Measurements from ENCODE around the gene CHEK2. TPM values are rescaled to one million over a fixed set of nuclear protein-coding genes. Genes with fewer than 3 reads are reported as not detected.
A peak's percentile ranks its signal among the peaks of the same experiment; 100 is the strongest.

Gene CHEK2
- total and polyA plus RNA-seq, 2 of the 4 experiments (the other 2 are of a cell fraction) = 9.9 to 16.1 TPM

DNA sequence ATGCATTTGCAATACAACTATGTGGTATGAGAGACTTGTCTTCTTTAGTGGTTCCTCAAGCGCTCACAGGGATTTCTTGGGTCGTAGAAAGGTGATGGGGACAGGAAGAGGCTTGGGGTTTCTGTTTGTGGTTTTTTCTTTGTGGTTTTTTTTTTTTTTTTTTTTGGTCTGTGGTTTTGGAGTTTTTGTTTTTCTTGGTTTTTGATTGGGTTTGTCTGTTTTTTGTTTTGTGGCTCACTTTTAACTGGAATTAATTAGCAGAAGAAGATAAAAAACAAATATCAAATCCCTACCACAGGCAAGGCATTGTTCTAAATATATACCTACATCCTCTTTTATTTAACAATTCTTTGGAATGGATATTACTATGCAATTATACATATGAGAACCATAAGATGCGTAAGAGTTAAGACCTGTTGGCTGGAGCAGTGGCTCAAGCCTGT, 67.5 kb downstream of the CHEK2 start:
- TF ChIP-seq MAZ (IDR thresholded peaks at IDR 0.05; ENCODE audit: borderline replicate concordance, low read depth, low read length) (no peak), CEBPB (IDR thresholded peaks at IDR 0.05; ENCODE audit: low read depth, low read length) (no peak), FOS (IDR thresholded peaks at IDR 0.05; ENCODE audit: low read depth, low read length) (no peak), SMC3 (IDR thresholded peaks at IDR 0.05; ENCODE audit: low read depth, low read length) (no peak), RAD21 (IDR thresholded peaks at IDR 0.05; ENCODE audit: low read length) (no peak), NFE2L2 (IDR thresholded peaks at IDR 0.05; ENCODE audit: low read depth, low read length) (no peak), RCOR1 (IDR thresholded peaks at IDR 0.05; ENCODE audit: insufficient replicate concordance, low read length) (no peak), MXI1 (IDR thresholded peaks at IDR 0.05; ENCODE audit: borderline replicate concordance, low read depth, low read length) (no peak), RFX5 (IDR thresholded peaks at IDR 0.05; ENCODE audit: low read depth, low read length) (no peak), MAFK (IDR thresholded peaks at IDR 0.05; ENCODE audit: low read depth, low read length) (no peak), BHLHE40 (IDR thresholded peaks at IDR 0.05; ENCODE audit: low read depth, low read length) (no peak), CHD1 (IDR thresholded peaks at IDR 0.05; ENCODE audit: low read depth, low read length) (no peak), POLR2A (IDR thresholded peaks at IDR 0.05; ENCODE audit: low read depth, low read length) (no peak)
- TF ChIP-seq, protein P1, sequence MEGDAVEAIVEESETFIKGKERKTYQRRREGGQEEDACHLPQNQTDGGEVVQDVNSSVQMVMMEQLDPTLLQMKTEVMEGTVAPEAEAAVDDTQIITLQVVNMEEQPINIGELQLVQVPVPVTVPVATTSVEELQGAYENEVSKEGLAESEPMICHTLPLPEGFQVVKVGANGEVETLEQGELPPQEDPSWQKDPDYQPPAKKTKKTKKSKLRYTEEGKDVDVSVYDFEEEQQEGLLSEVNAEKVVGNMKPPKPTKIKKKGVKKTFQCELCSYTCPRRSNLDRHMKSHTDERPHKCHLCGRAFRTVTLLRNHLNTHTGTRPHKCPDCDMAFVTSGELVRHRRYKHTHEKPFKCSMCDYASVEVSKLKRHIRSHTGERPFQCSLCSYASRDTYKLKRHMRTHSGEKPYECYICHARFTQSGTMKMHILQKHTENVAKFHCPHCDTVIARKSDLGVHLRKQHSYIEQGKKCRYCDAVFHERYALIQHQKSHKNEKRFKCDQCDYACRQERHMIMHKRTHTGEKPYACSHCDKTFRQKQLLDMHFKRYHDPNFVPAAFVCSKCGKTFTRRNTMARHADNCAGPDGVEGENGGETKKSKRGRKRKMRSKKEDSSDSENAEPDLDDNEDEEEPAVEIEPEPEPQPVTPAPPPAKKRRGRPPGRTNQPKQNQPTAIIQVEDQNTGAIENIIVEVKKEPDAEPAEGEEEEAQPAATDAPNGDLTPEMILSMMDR (conservative IDR thresholded peaks at IDR 0.05; ENCODE audit: low read depth, low read length) = no peak
- TF ChIP-seq, protein P2, sequence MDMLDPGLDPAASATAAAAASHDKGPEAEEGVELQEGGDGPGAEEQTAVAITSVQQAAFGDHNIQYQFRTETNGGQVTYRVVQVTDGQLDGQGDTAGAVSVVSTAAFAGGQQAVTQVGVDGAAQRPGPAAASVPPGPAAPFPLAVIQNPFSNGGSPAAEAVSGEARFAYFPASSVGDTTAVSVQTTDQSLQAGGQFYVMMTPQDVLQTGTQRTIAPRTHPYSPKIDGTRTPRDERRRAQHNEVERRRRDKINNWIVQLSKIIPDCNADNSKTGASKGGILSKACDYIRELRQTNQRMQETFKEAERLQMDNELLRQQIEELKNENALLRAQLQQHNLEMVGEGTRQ (IDR thresholded peaks at IDR 0.05; ENCODE audit: low read depth, low read length) = no peak
- TF ChIP-seq, protein P3, sequence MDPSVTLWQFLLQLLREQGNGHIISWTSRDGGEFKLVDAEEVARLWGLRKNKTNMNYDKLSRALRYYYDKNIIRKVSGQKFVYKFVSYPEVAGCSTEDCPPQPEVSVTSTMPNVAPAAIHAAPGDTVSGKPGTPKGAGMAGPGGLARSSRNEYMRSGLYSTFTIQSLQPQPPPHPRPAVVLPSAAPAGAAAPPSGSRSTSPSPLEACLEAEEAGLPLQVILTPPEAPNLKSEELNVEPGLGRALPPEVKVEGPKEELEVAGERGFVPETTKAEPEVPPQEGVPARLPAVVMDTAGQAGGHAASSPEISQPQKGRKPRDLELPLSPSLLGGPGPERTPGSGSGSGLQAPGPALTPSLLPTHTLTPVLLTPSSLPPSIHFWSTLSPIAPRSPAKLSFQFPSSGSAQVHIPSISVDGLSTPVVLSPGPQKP (IDR thresholded peaks at IDR 0.05; ENCODE audit: borderline replicate concordance, low read depth, low read length) = no peak
- no peak overlapping the region for H4K5ac ChIP-seq (ENCODE audit: low read depth, low read length)
- WGBS, 2 experiments (ENCODE audit: extremely low coverage in 2 of 2, insufficient read length in 1 of 2) = no CpG with 5 or more reads among the region's 3 CpGs
- BruUV-seq (replicated peaks) = no TSS peak
- no peak overlapping the region for H3K18ac ChIP-seq (ENCODE audit: low read depth, low read length)
- in situ Hi-C loops (cut with MboI; ENCODE audit: low sequenced_read_pairs) = no loop called here
- H4K20me1 ChIP-seq (ENCODE audit: insufficient read depth, low read length) = peaks cover 9% of the 10 kb centered on the region; the same call in 1 of the 2 replicates
- H3K4me2 ChIP-seq (ENCODE audit: low read depth, low read length) = no peak overlapping the region
- no peak overlapping the region for H4K8ac ChIP-seq (ENCODE audit: low read depth in 2 of 2, low read length in 2 of 2)
- peaks cover 1% of the 10 kb centered on the region; the same call in 1 of the 2 replicates for H3K4me1 ChIP-seq (ENCODE audit: control insufficient read depth, insufficient read depth, low read length)
- intact Hi-C loops (cut with micrococcal nuclease) = no loop called here
- DNase-seq = peak; percentile 43
- no peak overlapping the region for H3K27ac ChIP-seq (ENCODE audit: insufficient read depth, low read length)
- no peak overlapping the region for H3K14ac ChIP-seq (replicated peaks; ENCODE audit: low read depth, low read length)
- H3K56ac ChIP-seq (ENCODE audit: extremely low read depth, insufficient read depth, low read length) = no peak overlapping the region
- no peak overlapping the region for H2AFZ ChIP-seq (replicated peaks; ENCODE audit: low read length, poor library complexity)
- H2AK9ac ChIP-seq (replicated peaks; ENCODE audit: low read depth, low read length, poor library complexity) = no peak overlapping the region
- H3K79me1 ChIP-seq (ENCODE audit: low read depth in 1 of 2, low read length in 2 of 2) = peaks cover 5 to 18% of the 10 kb centered on the region in 2 experiments
- H2AK5ac ChIP-seq (ENCODE audit: low read depth, low read length) = no peak overlapping the region
- H3K23ac ChIP-seq (ENCODE audit: low read depth, low read length) = no peak overlapping the region
- dilution Hi-C loops (cut with HindIII; ENCODE audit: low sequenced_read_pairs, unreplicated experiment) = no loop called here
- ChIA-PET CTCF (no interaction called here), POLR2A (ENCODE audit: unreplicated experiment) (no interaction called here)
- no peak overlapping the region for H2BK120ac ChIP-seq (ENCODE audit: low read depth, low read length)
- no peak overlapping the region for H2BK5ac ChIP-seq (ENCODE audit: low read depth, low read length, poor library complexity, severe bottlenecking)
- peaks cover 5% of the 10 kb centered on the region; the same call in 1 of the 2 replicates for H3K9me3 ChIP-seq (ENCODE audit: control insufficient read depth, insufficient read depth, low read length)
- H4K91ac ChIP-seq (ENCODE audit: insufficient read depth, low read depth, low read length) = no peak overlapping the region
- no peaks in the 10 kb centered on the region for H3K36me3 ChIP-seq (ENCODE audit: control insufficient read depth, insufficient read depth, low read length)
- no peak overlapping the region for H3K4me3 ChIP-seq (ENCODE audit: insufficient read depth, low read depth, low read length)
- H3K9ac ChIP-seq (ENCODE audit: low read depth, low read length) = no peak overlapping the region
- H3K4ac ChIP-seq (ENCODE audit: low read depth, low read length) = no peak overlapping the region
- ATAC-seq (ENCODE audit: low read depth) = peak; percentile 37; the same call in 1 of the 2 replicates
- no peak overlapping the region for H2BK20ac ChIP-seq (ENCODE audit: low read depth, low read length)
- H2BK15ac ChIP-seq (ENCODE audit: low read depth, low read length) = no peak overlapping the region
- H3K9me1 ChIP-seq (ENCODE audit: insufficient read depth, low read length) = 0 out of 2 replicates have a peak, but pooled peaks cover 4% of the 10 kb centered on the region
- H3K27me3 ChIP-seq (ENCODE audit: control insufficient read depth, insufficient read depth, low read length) = no peaks in the 10 kb centered on the region
